Measurements from ENCODE around the gene PTH2.
A peak's percentile ranks its signal among the peaks of the same experiment; 100 is the strongest.

PTH2 gene

GRCh38 chr19:49409441-49410029, 13.7 kb downstream of the PTH2 start:
- no peak for DNase-seq

- DNase-seq, result no peak
Measured at GRCh38 chr19:49408816-49409440, 14.3 kb downstream of the PTH2 start.

- no peak for DNase-seq
Measured at GRCh38 chr19:49407482-49408015, 15.7 kb downstream of the PTH2 start.

- no peak for DNase-seq
Measured at GRCh38 chr19:49407079-49407478, 16.2 kb downstream of the PTH2 start.

- DNase-seq, result peak; percentile 47
Measured at GRCh38 chr19:49403404-49404187, 19.6 kb downstream of the PTH2 start.

- no peak for DNase-seq
Measured at GRCh38 chr19:49400029-49400428, 23.2 kb downstream of the PTH2 start.

GRCh38 chr19:49398931-49399330, 24.3 kb downstream of the PTH2 start:
- no peak for DNase-seq

GRCh38 chr19:49398001-49398615, 25.1 kb downstream of the PTH2 start:
- DNase-seq, result no peak

- DNase-seq, result no peak
Measured at GRCh38 chr19:49396738-49397505, 26.3 kb downstream of the PTH2 start.

- DNase-seq, result no peak
Measured at GRCh38 chr19:49395581-49396407, 27.4 kb downstream of the PTH2 start.

GRCh38 chr19:49393881-49394280, 29.4 kb downstream of the PTH2 start:
- DNase-seq, result no peak

GRCh38 chr19:49391581-49392399, 31.5 kb downstream of the PTH2 start:
- DNase-seq, result peak; percentile 70

- DNase-seq, result no peak
Measured at GRCh38 chr19:49390929-49391359, 32.3 kb downstream of the PTH2 start.

- no peak for DNase-seq
Measured at GRCh38 chr19:49390131-49390928, 32.9 kb downstream of the PTH2 start.

GRCh38 chr19:49389406-49389805, 33.8 kb downstream of the PTH2 start:
- no peak for DNase-seq

- no peak for DNase-seq
Measured at GRCh38 chr19:49387936-49388372, 35.3 kb downstream of the PTH2 start, which contains the start of gene KASH5. KASH5 (plus strand) TSS chr19:49388249; CDS start chr19:49390884, 2,635 bp downstream.

- no peak for DNase-seq
Measured at GRCh38 chr19:49383599-49383998, 39.6 kb downstream of the PTH2 start.

GRCh38 chr19:49382639-49383038, 40.6 kb downstream of the PTH2 start:
- DNase-seq, result no peak

- DNase-seq, result no peak
Measured at GRCh38 chr19:49380391-49380790, 42.9 kb downstream of the PTH2 start.

- no peak for DNase-seq
Measured at GRCh38 chr19:49378512-49378911, 44.7 kb downstream of the PTH2 start.
